T-helper 1 cell treated with Interleukin-12 subunit alpha and Interleukin-12 subunit beta and Interleukin-4 antibody, amounts not matched to agents 30 ng/mL and 1 ng/mL, for 36 hours (primary cell): ENCODE measurements around the gene FAM83D. TPM values are rescaled to one million over a fixed set of nuclear protein-coding genes. Genes with fewer than 3 reads are reported as not detected.

ENCODE experiments used
- intact Hi-C: fragments of 100-400 bp; cut with micrococcal nuclease; formaldehyde crosslinking; loops from one replicate; pipeline ENCODE4 v1.15.1; 2024
- total RNA-seq: library from RNA; stranded (reverse); gene quantifications from 2 replicates; pipeline ENCODE4 v1.2.3, GENCODE V29; 2022

Gene FAM83D
- 13.1 and 14.1 TPM in 2 replicates for total RNA-seq

GRCh38 chr20:38926142-38926933 lies at the start of gene FAM83D:
Gene FAM83D, plus strand, starts transcription at chr20:38926417. Its CDS starts 26 bp downstream, at chr20:38926443.
- intact Hi-C loops: loop anchor here (1.0 kb wide), 7 partner anchors 36 to 480 kb away; partner anchors contain the start of genes ACTR5, DHX35 and PPP1R16B

GRCh38 chr20:38877483-38877882 lies 48.7 kb upstream of the FAM83D start:
- intact Hi-C loops: no loop called here

GRCh38 chr20:38878866-38879265 lies 47.4 kb upstream of the FAM83D start:
- intact Hi-C loops: no loop called here

- intact Hi-C loops: no loop called here
Observed at GRCh38 chr20:38880952-38881735, 45.1 kb upstream of the FAM83D start.

GRCh38 chr20:38881806-38882440 lies 44.3 kb upstream of the FAM83D start:
- intact Hi-C loops: no loop called here

- intact Hi-C loops: no loop called here
Observed at GRCh38 chr20:38882600-38882999, 43.6 kb upstream of the FAM83D start.

- intact Hi-C loops: no loop called here
Observed at GRCh38 chr20:38883081-38883980, 42.9 kb upstream of the FAM83D start.

GRCh38 chr20:38883981-38884733 lies 42.1 kb upstream of the FAM83D start:
- intact Hi-C loops: no loop called here

GRCh38 chr20:38885357-38885756 lies 40.9 kb upstream of the FAM83D start:
- intact Hi-C loops: no loop called here

- intact Hi-C loops: no loop called here
Observed at GRCh38 chr20:38888059-38888831, 38.0 kb upstream of the FAM83D start.

GRCh38 chr20:38889050-38889449 lies 37.2 kb upstream of the FAM83D start:
- intact Hi-C loops: no loop called here

- intact Hi-C loops: loop anchor here (5.0 kb wide), 1 partner anchor 33 kb away; no protein-coding TSS in a partner anchor
Observed at GRCh38 chr20:38889792-38890496, 36.3 kb upstream of the FAM83D start.

GRCh38 chr20:38890497-38890818 lies 35.8 kb upstream of the FAM83D start:
- intact Hi-C loops: loop anchor here (5.0 kb wide), 1 partner anchor 33 kb away; no protein-coding TSS in a partner anchor

- intact Hi-C loops: loop anchor here (5.0 kb wide), 1 partner anchor 35 kb away; no protein-coding TSS in a partner anchor
Observed at GRCh38 chr20:38892091-38892981, 33.9 kb upstream of the FAM83D start.

- intact Hi-C loops: loop anchor here (1.0 to 5.0 kb wide), 6 partner anchors 18 to 247 kb away; partner anchors contain the start of gene PPP1R16B
Observed at GRCh38 chr20:38893056-38893564, 33.1 kb upstream of the FAM83D start.

GRCh38 chr20:38893565-38894090 lies 32.6 kb upstream of the FAM83D start:
- intact Hi-C loops: loop anchor here (1.0 to 5.0 kb wide), 7 partner anchors 18 to 247 kb away; partner anchors contain the start of genes ACTR5 and PPP1R16B
